GM20000 (cell line): ENCODE measurements around the gene ANTXR2.

Experiments used
- DNase-seq: peaks from one replicate; pipeline ENCODE4 v3.0.0; 2012; ENCODE audit warnings: low spot score
- CTCF ChIP-seq: IDR thresholded peaks from 2 replicates; pipeline ENCODE4 v1.5.1; 2012; ENCODE audit warnings: mild to moderate bottlenecking, control low read depth; ENCODE audit errors: extremely low read depth, missing control alignments

Gene ANTXR2

GRCh38 chr4:80049813-80050534, 23.1 kb downstream of the ANTXR2 start:
- TF ChIP-seq CTCF, result no peak
- no peak for DNase-seq

GRCh38 chr4:80049402-80049801, 23.6 kb downstream of the ANTXR2 start:
- no peak for DNase-seq
- TF ChIP-seq CTCF, result no peak

DNA sequence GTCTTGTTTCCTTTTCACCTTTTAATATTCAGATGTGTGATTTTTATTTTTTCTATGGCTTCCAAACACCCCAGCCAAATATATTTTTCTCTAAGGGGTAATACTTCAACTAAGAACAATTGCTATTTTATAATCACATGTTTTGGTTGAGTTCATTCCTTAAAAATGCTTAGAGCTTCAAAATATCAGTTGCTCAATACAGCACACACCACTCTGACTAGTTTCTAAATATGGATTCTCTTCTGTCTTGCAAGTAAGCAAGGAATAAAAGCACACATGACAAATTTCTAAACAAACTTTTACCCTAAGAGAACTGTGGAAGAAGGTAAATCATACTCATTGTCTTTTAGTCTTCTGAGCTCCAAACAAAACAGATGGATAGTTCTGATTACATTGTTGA, 27.2 kb downstream of the ANTXR2 start:
- no peak for DNase-seq
- no peak for TF ChIP-seq CTCF

GRCh38 chr4:80043541-80043940, 29.5 kb downstream of the ANTXR2 start:
- no peak for TF ChIP-seq CTCF

DNA sequence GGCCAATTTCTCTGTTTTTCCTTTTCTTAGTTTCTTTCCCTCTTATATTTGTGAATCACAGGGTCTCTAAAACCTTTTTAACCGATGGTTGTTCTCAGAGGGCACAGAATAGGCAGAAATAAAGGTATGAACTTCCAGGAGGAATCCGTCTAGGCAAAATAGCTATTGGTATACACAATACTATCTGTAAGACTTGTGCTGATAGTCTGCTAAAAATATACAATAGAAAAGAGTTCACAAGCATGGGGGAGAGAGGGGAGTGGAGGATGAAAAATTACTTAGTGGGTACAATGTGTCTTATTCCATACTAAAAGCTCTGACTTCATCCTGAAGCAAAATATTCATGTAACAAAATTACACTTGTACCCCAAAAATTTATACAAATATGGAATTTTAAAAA, 30.2 kb downstream of the ANTXR2 start:
- no peak for TF ChIP-seq CTCF
- no peak for DNase-seq

More at GRCh38 chr4:80043541-80043940, 29.5 kb downstream of the ANTXR2 start:
- no peak for DNase-seq

- TF ChIP-seq CTCF, result no peak
- no peak for DNase-seq
Observed at GRCh38 chr4:80037864-80038263, 35.2 kb downstream of the ANTXR2 start.

DNA sequence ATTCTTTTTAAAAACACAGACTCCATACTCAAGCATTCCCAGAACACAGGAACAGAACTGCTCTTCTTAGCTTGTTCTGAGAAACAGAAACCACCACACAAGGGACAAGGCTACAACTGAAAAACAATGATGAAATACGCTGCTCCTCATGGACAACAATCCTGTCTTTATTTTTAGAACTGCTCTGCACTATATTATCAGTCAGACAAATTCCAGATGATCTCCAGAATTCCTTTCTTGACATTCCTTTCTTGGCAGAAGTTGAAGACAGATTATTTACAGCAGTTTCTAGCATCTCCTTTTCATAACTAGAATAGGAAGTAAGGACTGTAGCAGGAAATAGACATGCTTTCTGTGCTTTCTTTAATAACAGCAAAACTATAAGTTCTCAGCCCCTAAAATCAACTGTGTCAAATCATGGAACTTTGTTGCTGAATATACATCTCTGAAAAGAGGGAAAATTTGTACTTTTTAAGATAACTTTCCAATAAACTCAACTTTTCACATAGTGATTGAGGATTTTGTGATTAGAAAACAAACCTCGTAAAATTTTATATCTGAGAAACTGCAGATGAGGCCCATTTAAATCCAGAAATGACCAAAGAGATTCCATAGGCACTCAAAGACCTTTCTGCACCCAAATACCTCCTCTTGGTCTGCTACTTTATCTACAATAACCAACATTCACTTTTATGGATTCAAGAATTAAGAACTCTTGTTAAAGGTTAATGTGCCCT, 35.9 kb downstream of the ANTXR2 start:
- no peak for DNase-seq
- no peak for TF ChIP-seq CTCF
